Measurements from ENCODE around the gene WAS. TPM values are rescaled to one million over a fixed set of nuclear protein-coding genes. Genes with fewer than 3 reads are reported as not detected.
"Not testable (repeated sequence)": the region's sequence is repeated elsewhere in the genome, so short reads cannot be mapped to it uniquely, and the experiment has no call there.

Gene WAS
- total RNA-seq, 2 donors from 2014 or later = 98.7 to 109 TPM

GRCh38 chrX:48668187-48668586, 15.4 kb upstream of the WAS start:
- not testable (repeated sequence) for H3K4me1 Mint-ChIP-seq (ENCODE audit: low read depth in 2 of 2); H3K9me3 Mint-ChIP-seq; H3K4me3 Mint-ChIP-seq; DNase-seq (ENCODE audit: low spot score); ATAC-seq; H3K27me3 Mint-ChIP-seq; H3K27ac Mint-ChIP-seq; H3K36me3 Mint-ChIP-seq

GRCh38 chrX:48676106-48676892, 7.3 kb upstream of the WAS start:
- no peaks in the 10 kb centered on the region for H3K36me3 Mint-ChIP-seq
- ATAC-seq = peak; percentile 97 to 98
- H3K4me1 Mint-ChIP-seq (ENCODE audit: low read depth in 2 of 2) = peaks cover 5 to 23% of the 10 kb centered on the region in 2 donors
- no peaks in the 10 kb centered on the region for H3K27me3 Mint-ChIP-seq
- peak overlapping the region; percentile 87 to 88 for H3K27ac Mint-ChIP-seq
- peak overlapping the region; percentile 89 for H3K4me3 Mint-ChIP-seq
- no peaks in the 10 kb centered on the region for H3K9me3 Mint-ChIP-seq
- peak; percentile 94 for DNase-seq (ENCODE audit: low spot score)

GRCh38 chrX:48676893-48677270, 6.7 kb upstream of the WAS start:
- ATAC-seq (peak in 1 of 2 donors; percentile 8), DNase-seq (ENCODE audit: low spot score) (no peak)
- Mint-ChIP-seq H3K27me3 (no peaks in the 10 kb centered on the region), H3K36me3 (no peaks in the 10 kb centered on the region), H3K27ac (peak overlapping the region; percentile 87 to 88), H3K4me3 (peak overlapping the region; percentile 89), H3K4me1 (ENCODE audit: low read depth in 2 of 2) (peaks cover 5 to 23% of the 10 kb centered on the region in 2 donors), H3K9me3 (no peaks in the 10 kb centered on the region)

- ATAC-seq = no peak
- Mint-ChIP-seq H3K36me3 (no peaks in the 10 kb centered on the region), H3K4me3 (peak overlapping the region; percentile 89), H3K9me3 (no peaks in the 10 kb centered on the region), H3K27ac (peak overlapping the region; percentile 87 to 88), H3K27me3 (no peaks in the 10 kb centered on the region), H3K4me1 (ENCODE audit: low read depth in 2 of 2) (peaks cover 5 to 25% of the 10 kb centered on the region in 2 donors)
- DNase-seq (ENCODE audit: low spot score) = no peak
Observed at GRCh38 chrX:48677516-48677915, 6.1 kb upstream of the WAS start.

GRCh38 chrX:48680467-48680866, 3.1 kb upstream of the WAS start:
- H3K4me3 Mint-ChIP-seq; H3K9me3 Mint-ChIP-seq; ATAC-seq; H3K27me3 Mint-ChIP-seq; DNase-seq (ENCODE audit: low spot score): not testable (repeated sequence)
- H3K27ac Mint-ChIP-seq = peak overlapping the region in 1 of 2 donors; percentile 62
- peaks cover 11% of the 10 kb centered on the region for H3K36me3 Mint-ChIP-seq
- peaks cover 18 to 47% of the 10 kb centered on the region in 2 donors for H3K4me1 Mint-ChIP-seq (ENCODE audit: low read depth in 2 of 2)

- Mint-ChIP-seq H3K27ac (peak overlapping the region in 1 of 2 donors; percentile 62), H3K4me1 (ENCODE audit: low read depth in 2 of 2) (peaks cover 22 to 46% of the 10 kb centered on the region in 2 donors), H3K36me3 (peaks cover 13% of the 10 kb centered on the region)
- H3K27me3 Mint-ChIP-seq; H3K4me3 Mint-ChIP-seq; DNase-seq (ENCODE audit: low spot score); H3K9me3 Mint-ChIP-seq; ATAC-seq: not testable (repeated sequence)
Observed at GRCh38 chrX:48680925-48681324, 2.7 kb upstream of the WAS start.

- DNase-seq (ENCODE audit: low spot score) (no peak), ATAC-seq (no peak)
- peak overlapping the region in 1 of 2 donors; percentile 37 for H3K27ac Mint-ChIP-seq
- no peak overlapping the region for H3K4me3 Mint-ChIP-seq
- H3K9me3 Mint-ChIP-seq = no peaks in the 10 kb centered on the region
- H3K27me3 Mint-ChIP-seq = no peaks in the 10 kb centered on the region
- peaks cover 30 to 51% of the 10 kb centered on the region in 2 donors for H3K4me1 Mint-ChIP-seq (ENCODE audit: low read depth in 2 of 2)
- peaks cover 19% of the 10 kb centered on the region for H3K36me3 Mint-ChIP-seq
Observed at GRCh38 chrX:48681539-48682183, 1.9 kb upstream of the WAS start.

GRCh38 chrX:48682795-48683194, 804 bp upstream of the WAS start:
- peaks cover 41 to 52% of the 10 kb centered on the region in 2 donors for H3K4me1 Mint-ChIP-seq (ENCODE audit: low read depth in 2 of 2)
- not testable (repeated sequence) for H3K27me3 Mint-ChIP-seq; DNase-seq (ENCODE audit: low spot score); H3K4me3 Mint-ChIP-seq; H3K9me3 Mint-ChIP-seq; ATAC-seq
- peak overlapping the region; percentile 95 to 96 for H3K27ac Mint-ChIP-seq
- peaks cover 29% of the 10 kb centered on the region for H3K36me3 Mint-ChIP-seq

- DNase-seq (ENCODE audit: low spot score) = no peak
- peak overlapping the region; percentile 92 for H3K4me3 Mint-ChIP-seq
- H3K36me3 Mint-ChIP-seq = peaks cover 29% of the 10 kb centered on the region
- no peak for ATAC-seq
- H3K4me1 Mint-ChIP-seq (ENCODE audit: low read depth in 2 of 2) = peaks cover 41 to 50% of the 10 kb centered on the region in 2 donors
- no peaks in the 10 kb centered on the region for H3K27me3 Mint-ChIP-seq
- H3K27ac Mint-ChIP-seq = peak overlapping the region; percentile 95 to 96
- no peaks in the 10 kb centered on the region for H3K9me3 Mint-ChIP-seq
Observed at GRCh38 chrX:48684134-48684533, 535 bp downstream of the WAS start.

GRCh38 chrX:48685416-48685815, 1.8 kb downstream of the WAS start:
- no peaks in the 10 kb centered on the region for H3K9me3 Mint-ChIP-seq
- DNase-seq (ENCODE audit: low spot score) (no peak), ATAC-seq (no peak)
- peak overlapping the region; percentile 95 to 96 for H3K27ac Mint-ChIP-seq
- H3K27me3 Mint-ChIP-seq = no peaks in the 10 kb centered on the region
- H3K36me3 Mint-ChIP-seq = peaks cover 29% of the 10 kb centered on the region
- peaks cover 40 to 45% of the 10 kb centered on the region in 2 donors for H3K4me1 Mint-ChIP-seq (ENCODE audit: low read depth in 2 of 2)
- H3K4me3 Mint-ChIP-seq = peak overlapping the region; percentile 92

- Mint-ChIP-seq H3K4me3 (no peak overlapping the region), H3K27ac (no peak overlapping the region), H3K4me1 (ENCODE audit: low read depth in 2 of 2) (peaks cover 32 to 36% of the 10 kb centered on the region in 2 donors), H3K9me3 (no peaks in the 10 kb centered on the region), H3K36me3 (peaks cover 35% of the 10 kb centered on the region), H3K27me3 (peaks cover 0 to 4% of the 10 kb centered on the region in 2 donors)
- ATAC-seq (no peak), DNase-seq (ENCODE audit: low spot score) (no peak)
Observed at GRCh38 chrX:48688531-48689150, 5.0 kb downstream of the WAS start.

GRCh38 chrX:48689208-48689920, 5.8 kb downstream of the WAS start:
- Mint-ChIP-seq H3K9me3 (no peaks in the 10 kb centered on the region), H3K27me3 (peaks cover 0 to 4% of the 10 kb centered on the region in 2 donors), H3K36me3 (peaks cover 32% of the 10 kb centered on the region), H3K27ac (no peak overlapping the region), H3K4me1 (ENCODE audit: low read depth in 2 of 2) (peaks cover 25 to 33% of the 10 kb centered on the region in 2 donors), H3K4me3 (no peak overlapping the region)
- no peak for DNase-seq (ENCODE audit: low spot score)
- ATAC-seq = no peak

GRCh38 chrX:48691746-48692145, 8.1 kb downstream of the WAS start:
- H3K4me3 Mint-ChIP-seq; H3K27me3 Mint-ChIP-seq; DNase-seq (ENCODE audit: low spot score); H3K27ac Mint-ChIP-seq; ATAC-seq; H3K9me3 Mint-ChIP-seq: not testable (repeated sequence)
- peaks cover 16% of the 10 kb centered on the region for H3K36me3 Mint-ChIP-seq
- peaks cover 16 to 23% of the 10 kb centered on the region in 2 donors for H3K4me1 Mint-ChIP-seq (ENCODE audit: low read depth in 2 of 2)
